Hepatocyte (in vitro differentiated cells): Measurements from ENCODE around the gene CLEC18B. TPM values are rescaled to one million over a fixed set of nuclear protein-coding genes. Genes with fewer than 3 reads are reported as not detected.

Experiments used
- DNase-seq: peaks from one replicate; pipeline ENCODE4 v3.0.0-alpha.2; 2016; ENCODE audit warnings: low spot score
- H2AFZ ChIP-seq: fragments of 200-600 bp; sonication (generic); 2 replicates; pipeline ENCODE4 v1.6.0; 2016; ENCODE audit warnings: antibody characterized with exemption, mild to moderate bottlenecking
- H3K27ac ChIP-seq: fragments of 200-600 bp; sonication (generic); 2 replicates; pipeline ENCODE4 v1.5.1; 2016; ENCODE audit warnings: mild to moderate bottlenecking
- H3K27me3 ChIP-seq: fragments of 200-600 bp; sonication (generic); 2 replicates; pipeline ENCODE4 v1.6.1; 2016
- H3K36me3 ChIP-seq: fragments of 200-600 bp; sonication (generic); replicated peaks from 2 replicates; pipeline ENCODE4 v1.5.1; 2016; ENCODE audit warnings: low read depth; ENCODE audit not compliant: insufficient read depth
- H3K4me1 ChIP-seq: fragments of 200-600 bp; sonication (generic); 2 replicates; pipeline ENCODE4 v1.5.1; 2016; ENCODE audit warnings: mild to moderate bottlenecking, moderate library complexity; ENCODE audit not compliant: insufficient read depth
- H3K4me2 ChIP-seq: fragments of 200-600 bp; sonication (generic); 2 replicates; pipeline ENCODE4 v1.6.0; 2016
- H3K4me3 ChIP-seq: fragments of 200-600 bp; sonication (generic); 2 replicates; pipeline ENCODE4 v1.5.1; 2016; ENCODE audit warnings: mild to moderate bottlenecking
- H3K79me2 ChIP-seq: fragments of 200-600 bp; sonication (generic); 2 replicates; pipeline ENCODE4 v1.6.0; 2017; ENCODE audit warnings: mild to moderate bottlenecking
- H3K9me2 ChIP-seq: fragments of 200-600 bp; sonication (generic); replicated peaks from 2 replicates; pipeline ENCODE4 v1.6.0; 2017; ENCODE audit warnings: mild to moderate bottlenecking; ENCODE audit not compliant: insufficient read depth
- H3K9me3 ChIP-seq: fragments of 200-600 bp; sonication (generic); 2 replicates; pipeline ENCODE4 v1.5.1; 2016; ENCODE audit warnings: low read depth, mild to moderate bottlenecking
- H4K20me1 ChIP-seq: fragments of 200-600 bp; sonication (generic); 2 replicates; pipeline ENCODE4 v1.6.0; 2016; ENCODE audit warnings: mild to moderate bottlenecking; ENCODE audit not compliant: insufficient read depth, poor library complexity, severe bottlenecking
- CTCF ChIP-seq: fragments of 200-600 bp; sonication (generic); IDR thresholded peaks from 2 replicates; pipeline ENCODE4 v1.5.1; 2016; ENCODE audit warnings: antibody characterized with exemption, mild to moderate bottlenecking; ENCODE audit not compliant: poor library complexity
- EZH2 ChIP-seq: fragments of 200-600 bp; sonication (generic); IDR thresholded peaks from 2 replicates; pipeline ENCODE4 v1.6.1; 2016; ENCODE audit warnings: antibody characterized with exemption, mild to moderate bottlenecking, borderline replicate concordance
- EZH2phosphoT487 ChIP-seq: fragments of 200-600 bp; sonication (generic); IDR thresholded peaks from one replicate; pipeline ENCODE4 v1.6.1; 2018; ENCODE audit warnings: antibody characterized with exemption, mild to moderate bottlenecking, low read depth, moderate library complexity; ENCODE audit not compliant: unreplicated experiment, severe bottlenecking
- WGBS: methylation state at CpG from one replicate; pipeline ENCODE4 v1.1.6; 2016; ENCODE audit warnings: low lambda C conversion rate; ENCODE audit errors: missing lambda C conversion rate; 5-methylcytosine and 5-hydroxymethylcytosine counted together
- polyA plus RNA-seq: library from polyadenylated mRNA; unstranded; fragments of >200 nt; fragmentation: Nextera tagmentation; extraction: Ambion mirVana; gene quantifications from 2 replicates; pipeline ENCODE4 v1.2.1, GENCODE V29; 2016
- total RNA-seq: library from RNA; depleted of rRNA; stranded (reverse); fragments of >200 nt; gene quantifications from 2 replicates; pipeline ENCODE4 v1.2.3, GENCODE V29; 2014

Gene CLEC18B
- total and polyA plus RNA-seq, 2 experiments from 2014 or later = 0.23 to 0.35 TPM

GRCh38 chr16:74450236-74450635 lies 29.0 kb upstream of the CLEC18B start:
- H3K9me3 ChIP-seq = no peaks in the 10 kb centered on the region
- WGBS = 96% methylated on average over 3 of the region's 3 CpGs
- TF ChIP-seq EZH2 = no peak
- TF ChIP-seq CTCF = no peak
- no peak for TF ChIP-seq EZH2phosphoT487
- no peaks in the 10 kb centered on the region for H3K79me2 ChIP-seq
- peaks cover 6% of the 10 kb centered on the region for H3K4me1 ChIP-seq
- peak overlapping the region; percentile 93 for H3K27ac ChIP-seq
- H3K4me3 ChIP-seq = no peak overlapping the region
- no peak for DNase-seq
- no peaks in the 10 kb centered on the region for H3K36me3 ChIP-seq
- no peaks in the 10 kb centered on the region for H4K20me1 ChIP-seq
- no peak overlapping the region for H3K4me2 ChIP-seq
- H3K9me2 ChIP-seq = no peaks in the 10 kb centered on the region
- no peak overlapping the region for H2AFZ ChIP-seq
- H3K27me3 ChIP-seq = no peaks in the 10 kb centered on the region

- no peaks in the 10 kb centered on the region for H3K36me3 ChIP-seq
- 94% methylated on average over 5 of the region's 5 CpGs for WGBS
- H3K4me2 ChIP-seq = no peak overlapping the region
- H3K9me2 ChIP-seq = no peaks in the 10 kb centered on the region
- no peaks in the 10 kb centered on the region for H4K20me1 ChIP-seq
- peaks cover 6% of the 10 kb centered on the region for H3K4me1 ChIP-seq
- H3K4me3 ChIP-seq = no peak overlapping the region
- DNase-seq = peak; percentile 44
- no peaks in the 10 kb centered on the region for H3K27me3 ChIP-seq
- TF ChIP-seq CTCF (no peak), EZH2phosphoT487 (no peak), EZH2 (no peak)
- no peaks in the 10 kb centered on the region for H3K9me3 ChIP-seq
- H2AFZ ChIP-seq = no peak overlapping the region
- H3K79me2 ChIP-seq = no peaks in the 10 kb centered on the region
- peak overlapping the region; percentile 93 for H3K27ac ChIP-seq
Observed at GRCh38 chr16:74449470-74449869, 28.2 kb upstream of the CLEC18B start.

- no peaks in the 10 kb centered on the region for H4K20me1 ChIP-seq
- no peaks in the 10 kb centered on the region for H3K9me3 ChIP-seq
- peaks cover 6% of the 10 kb centered on the region for H3K4me1 ChIP-seq
- H3K9me2 ChIP-seq = no peaks in the 10 kb centered on the region
- no peaks in the 10 kb centered on the region for H3K79me2 ChIP-seq
- no peak overlapping the region for H2AFZ ChIP-seq
- H3K4me3 ChIP-seq = no peak overlapping the region
- no peak overlapping the region for H3K4me2 ChIP-seq
- no peak for TF ChIP-seq EZH2phosphoT487
- TF ChIP-seq CTCF = no peak
- no peak for TF ChIP-seq EZH2
- 85% methylated on average over 8 of the region's 8 CpGs for WGBS
- peak; percentile 66 for DNase-seq
- H3K27ac ChIP-seq = peak overlapping the region; percentile 93
- no peaks in the 10 kb centered on the region for H3K27me3 ChIP-seq
- H3K36me3 ChIP-seq = no peaks in the 10 kb centered on the region
Observed at GRCh38 chr16:74448990-74449389, 27.7 kb upstream of the CLEC18B start.

GRCh38 chr16:74447578-74447977 lies 26.3 kb upstream of the CLEC18B start:
- Histone ChIP-seq H3K27ac (no peak overlapping the region), H3K27me3 (no peaks in the 10 kb centered on the region), H3K36me3 (no peaks in the 10 kb centered on the region), H3K9me3 (no peaks in the 10 kb centered on the region), H3K4me2 (no peak overlapping the region), H3K9me2 (no peaks in the 10 kb centered on the region), H4K20me1 (no peaks in the 10 kb centered on the region), H3K79me2 (no peaks in the 10 kb centered on the region), H2AFZ (no peak overlapping the region), H3K4me3 (no peak overlapping the region), H3K4me1 (peaks cover 6% of the 10 kb centered on the region)
- DNase-seq = no peak
- TF ChIP-seq CTCF (no peak), EZH2 (no peak), EZH2phosphoT487 (no peak)
- 92% methylated on average over 5 of the region's 5 CpGs for WGBS
